Endothelial cell of umbilical vein (primary cell): ENCODE results near the gene GFPT1. TPM values are rescaled to one million over a fixed set of nuclear protein-coding genes. Genes with fewer than 3 reads are reported as not detected.

Experiments used
- BruUV-seq: library from RNA; stranded (reverse); fragments of 400-500 nt; replicated peaks from 2 replicates; lab custom pipeline; 2021; lab: Mats Ljungman, UMichigan
- CTCF ChIA-PET: fragments of 300-600, 350-600 bp; sonication (Branson Sonifier 250); formaldehyde crosslinking; loops from one replicate; lab custom pipeline; 2021; ENCODE audit warnings: antibody characterized with exemption, inconsistent platforms; lab: Charles Lee
- POLR2A ChIA-PET: fragments of 300-600, 350-600 bp; sonication (Branson Sonifier 250); formaldehyde crosslinking; loops from one replicate; lab custom pipeline; 2021; ENCODE audit warnings: antibody characterized with exemption, inconsistent platforms; lab: Charles Lee
- DNase-seq: peaks from one replicate; pipeline ENCODE4 v3.0.0-alpha.2; 2011; ENCODE audit warnings: low read depth, low spot score
- FAIRE-seq: peaks from 2 replicates; lab custom pipeline; 2011; peaks lifted over from hg19 to GRCh38; lab: Jason Lieb, UNC
- H2AFZ ChIP-seq: 2 replicates; pipeline ENCODE4 v1.6.0; 2012; ENCODE audit warnings: low read depth, low read length, control low read depth, inconsistent platforms
- H3K27ac ChIP-seq: 2 replicates; pipeline ENCODE4 v1.5.1; 2011; ENCODE audit warnings: low read depth, mild to moderate bottlenecking, control low read depth, low read length, moderate library complexity; ENCODE audit not compliant: insufficient read depth
- H3K27me3 ChIP-seq, 2 experiments: 2 replicates each; pipeline versions ENCODE4 v1.6.0 to v1.6.1; 2011; ENCODE audit warnings: low read length in 2 of 2, mixed read lengths in 1 of 2; ENCODE audit not compliant: control insufficient read depth in 2 of 2, insufficient read depth in 2 of 2
- H3K36me3 ChIP-seq, 2 experiments: 2 replicates in 1 of 2; 3 replicates in 1 of 2; pipeline ENCODE4 v1.5.1; 2011; ENCODE audit warnings: low read length in 2 of 2, mild to moderate bottlenecking in 1 of 2, moderate library complexity in 1 of 2; ENCODE audit not compliant: control insufficient read depth in 2 of 2, insufficient read depth in 2 of 2; ENCODE audit errors: extremely low read depth in 1 of 2
- H3K4me1 ChIP-seq: 3 replicates; pipeline ENCODE4 v1.5.1; 2011; ENCODE audit warnings: mild to moderate bottlenecking, low read length; ENCODE audit not compliant: control insufficient read depth, insufficient read depth; ENCODE audit errors: extremely low read depth
- H3K4me2 ChIP-seq: 2 replicates; pipeline ENCODE4 v1.6.1; 2011; ENCODE audit warnings: low read length, control low read depth, mixed read lengths; ENCODE audit not compliant: insufficient read depth
- H3K4me3 ChIP-seq, 3 experiments: fragments of 200-600 bp in 1 of 3; sonication (generic), shearing (Covaris generic) in 1 of 3; replicated peaks in 1 of 3; 2 replicates each; pipeline ENCODE4 v1.5.1; 2011 to 2016; ENCODE audit warnings: control low read depth in 3 of 3, low read length in 3 of 3, mild to moderate bottlenecking in 2 of 3, inconsistent platforms in 1 of 3, low read depth in 1 of 3, moderate library complexity in 1 of 3; ENCODE audit not compliant: insufficient read depth in 1 of 3
- H3K79me2 ChIP-seq: 2 replicates; pipeline ENCODE4 v1.6.0; 2012; ENCODE audit warnings: low read length, inconsistent platforms; ENCODE audit not compliant: control insufficient read depth, insufficient read depth
- H3K9ac ChIP-seq: replicated peaks from 2 replicates; pipeline ENCODE3; 2011; ENCODE audit warnings: low read length, control low read depth; ENCODE audit not compliant: insufficient read depth; ENCODE audit errors: extremely low read depth
- H3K9me1 ChIP-seq: replicated peaks from 3 replicates; pipeline ENCODE4 v1.6.0; 2011; ENCODE audit warnings: mild to moderate bottlenecking, low read length; ENCODE audit not compliant: control insufficient read depth, insufficient read depth; ENCODE audit errors: extremely low read depth
- H3K9me3 ChIP-seq: replicated peaks from 2 replicates; pipeline ENCODE4 v1.5.1; 2012; ENCODE audit warnings: low read length, inconsistent platforms; ENCODE audit not compliant: control insufficient read depth, insufficient read depth
- H4K20me1 ChIP-seq: replicated peaks from 2 replicates; pipeline ENCODE3; 2011; ENCODE audit warnings: mild to moderate bottlenecking, low read length; ENCODE audit not compliant: control insufficient read depth, insufficient read depth; ENCODE audit errors: extremely low read depth
- EZH2 ChIP-seq: IDR thresholded peaks from 2 replicates; pipeline ENCODE4 v1.6.1; 2012; ENCODE audit warnings: borderline replicate concordance, low read depth, mild to moderate bottlenecking, moderate library complexity, low read length, inconsistent platforms; ENCODE audit not compliant: severe bottlenecking
- FOS ChIP-seq: IDR thresholded peaks from 2 replicates; pipeline ENCODE4 v1.6.1; 2011; ENCODE audit warnings: mild to moderate bottlenecking, low read length, moderate library complexity, borderline replicate concordance; ENCODE audit not compliant: insufficient read depth
- GATA2 ChIP-seq: IDR thresholded peaks from 2 replicates; pipeline ENCODE4 v1.7.0; 2011; ENCODE audit warnings: low read depth, mild to moderate bottlenecking, moderate library complexity, mixed read lengths, low read length; ENCODE audit not compliant: insufficient read length, insufficient read depth
- JUN ChIP-seq: IDR thresholded peaks from 2 replicates; pipeline ENCODE4 v1.6.1; 2011; ENCODE audit warnings: borderline replicate concordance, low read depth; ENCODE audit not compliant: insufficient read length, insufficient read depth
- MYC ChIP-seq: IDR thresholded peaks from one replicate; pipeline ENCODE4 v1.6.1; 2011; ENCODE audit warnings: mild to moderate bottlenecking, low read depth, low read length
- POLR2A ChIP-seq: IDR thresholded peaks from 2 replicates; pipeline ENCODE4 v1.6.1; 2012; ENCODE audit warnings: low read depth, mild to moderate bottlenecking, control low read depth, low read length
- POLR2AphosphoS5 ChIP-seq: IDR thresholded peaks from 2 replicates; pipeline ENCODE4 v1.6.1; 2012; ENCODE audit warnings: low read depth, mild to moderate bottlenecking, control low read depth, low read length, moderate library complexity; ENCODE audit not compliant: insufficient read depth
- dilution Hi-C: fragments of 300-500 bp; cut with MboI; formaldehyde crosslinking; loops from one replicate; pipeline ENCODE4 v1.15.0; 2019; ENCODE audit warnings: low sequenced_read_pairs; ENCODE audit not compliant: extremely low pct_ligation_motif_present
- intact Hi-C: fragments of 100-400 bp; cut with micrococcal nuclease; formaldehyde crosslinking; loops from one replicate; pipeline ENCODE4 v1.10.0; 2022
- polyA plus RNA-seq, 4 experiments: library from polyadenylated mRNA; depleted of rRNA in 3 of 4; stranded (reverse) in 3 of 4; unstranded in 1 of 4; fragments of >200 nt; gene quantifications; 2 replicates each; pipeline versions ENCODE4 v1.2.1 to v1.2.3, GENCODE V29; 2011 to 2012; ENCODE audit warnings: missing spikeins in 1 of 4
- total RNA-seq: library from RNA; stranded (reverse); gene quantifications from 2 replicates; pipeline ENCODE4 v1.2.3, GENCODE V29; 2021
- TF ChIP-seq, protein P1 (sequence below), 2 donors: IDR thresholded peaks; 1 replicate in 1 of 2; 2 replicates in 1 of 2; pipeline ENCODE4 v1.5.1; 2011; ENCODE audit warnings: low read length in 2 of 2, mild to moderate bottlenecking in 2 of 2, moderate library complexity in 2 of 2, control low read depth in 1 of 2, inconsistent platforms in 1 of 2, low read depth in 1 of 2; ENCODE audit not compliant: insufficient read depth in 1 of 2; ENCODE audit errors: extremely low read depth in 1 of 2
- TF ChIP-seq, protein P2 (sequence below): IDR thresholded peaks from 2 replicates; pipeline ENCODE4 v1.6.1; 2011; ENCODE audit not compliant: insufficient read depth, insufficient read length

GFPT1 gene
- total and polyA plus RNA-seq, 2 donors (not counting 3 experiments of a cell fraction or from before 2014, with no cell fraction given), result 8.8 to 38.7 TPM

DNA sequence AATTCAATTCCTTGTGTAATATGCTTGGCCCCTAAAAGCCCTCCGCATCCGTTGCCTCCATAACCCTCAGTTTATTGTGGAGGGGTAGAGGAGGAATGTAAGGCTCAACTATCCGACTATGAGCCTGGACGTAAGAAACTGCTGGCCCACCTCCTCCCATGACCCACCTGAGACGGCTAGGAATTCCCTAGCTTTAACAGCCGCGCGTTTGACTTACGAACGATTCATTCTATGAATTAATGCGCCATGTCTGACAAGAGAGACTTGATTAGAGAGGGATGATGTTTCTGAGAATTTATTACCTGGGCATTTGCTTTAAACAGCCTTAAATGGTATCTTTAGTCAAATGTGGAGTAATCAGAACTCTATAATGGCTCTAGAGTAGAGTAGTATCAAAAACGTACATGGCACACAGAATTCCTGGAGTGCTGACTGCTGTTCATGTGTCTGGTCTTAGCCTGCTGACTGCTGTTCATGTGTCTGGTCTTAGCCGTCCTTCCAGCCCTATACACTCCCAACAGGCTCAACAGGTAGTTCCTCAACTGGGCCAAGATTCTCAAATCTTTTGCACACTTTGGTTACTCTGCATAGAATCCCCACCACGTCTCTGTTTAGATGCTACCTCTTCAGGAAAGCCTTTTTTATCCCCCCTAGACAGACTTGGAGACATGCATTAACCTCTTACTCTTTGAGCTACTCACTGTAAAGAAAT, 899 bp upstream of the GFPT1 start:
- peaks cover 15% of the 10 kb centered on the region for H3K4me1 ChIP-seq
- ChIA-PET CTCF (interaction anchor here (3.1 kb wide), 1 partner anchor 12 kb away, joined by 16 read pairs; no protein-coding TSS in a partner anchor), POLR2A (interaction anchor here (0.7 kb wide), 1 partner anchor 72 kb away, joined by 3 read pairs; no protein-coding TSS in a partner anchor)
- H3K9me1 ChIP-seq, result no peaks in the 10 kb centered on the region
- no peak for FAIRE-seq
- peak overlapping the region; percentile 56 to 69 (median 66) for H3K4me3 ChIP-seq
- no peak for TF ChIP-seq GATA2
- no peak for TF ChIP-seq FOS
- TF ChIP-seq MYC, result no peak
- TF ChIP-seq, protein P1, sequence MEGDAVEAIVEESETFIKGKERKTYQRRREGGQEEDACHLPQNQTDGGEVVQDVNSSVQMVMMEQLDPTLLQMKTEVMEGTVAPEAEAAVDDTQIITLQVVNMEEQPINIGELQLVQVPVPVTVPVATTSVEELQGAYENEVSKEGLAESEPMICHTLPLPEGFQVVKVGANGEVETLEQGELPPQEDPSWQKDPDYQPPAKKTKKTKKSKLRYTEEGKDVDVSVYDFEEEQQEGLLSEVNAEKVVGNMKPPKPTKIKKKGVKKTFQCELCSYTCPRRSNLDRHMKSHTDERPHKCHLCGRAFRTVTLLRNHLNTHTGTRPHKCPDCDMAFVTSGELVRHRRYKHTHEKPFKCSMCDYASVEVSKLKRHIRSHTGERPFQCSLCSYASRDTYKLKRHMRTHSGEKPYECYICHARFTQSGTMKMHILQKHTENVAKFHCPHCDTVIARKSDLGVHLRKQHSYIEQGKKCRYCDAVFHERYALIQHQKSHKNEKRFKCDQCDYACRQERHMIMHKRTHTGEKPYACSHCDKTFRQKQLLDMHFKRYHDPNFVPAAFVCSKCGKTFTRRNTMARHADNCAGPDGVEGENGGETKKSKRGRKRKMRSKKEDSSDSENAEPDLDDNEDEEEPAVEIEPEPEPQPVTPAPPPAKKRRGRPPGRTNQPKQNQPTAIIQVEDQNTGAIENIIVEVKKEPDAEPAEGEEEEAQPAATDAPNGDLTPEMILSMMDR (IDR thresholded peaks at IDR 0.05; ENCODE audit: extremely low read depth in 1 of 2, insufficient read depth in 1 of 2, low read depth in 1 of 2, low read length in 2 of 2), result no peak
- TF ChIP-seq, protein P2, sequence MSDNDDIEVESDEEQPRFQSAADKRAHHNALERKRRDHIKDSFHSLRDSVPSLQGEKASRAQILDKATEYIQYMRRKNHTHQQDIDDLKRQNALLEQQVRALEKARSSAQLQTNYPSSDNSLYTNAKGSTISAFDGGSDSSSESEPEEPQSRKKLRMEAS, result no peak
- no peak for TF ChIP-seq EZH2
- TF ChIP-seq JUN, result no peak
- no peak for TF ChIP-seq POLR2A
- no peak for TF ChIP-seq POLR2AphosphoS5
- no peaks in the 10 kb centered on the region for H3K27me3 ChIP-seq
- peak overlapping the region; percentile 86 for H3K9ac ChIP-seq
- intact Hi-C loops, result loop anchor here (2.0 kb wide), 1 partner anchor 49 kb away; the partner anchor contains the start of gene NFU1
- dilution Hi-C loops, result no loop called here
- peak overlapping the region; percentile 84 for H2AFZ ChIP-seq
- H3K4me2 ChIP-seq, result peak overlapping the region; percentile 69
- TSS peak; percentile 85 for BruUV-seq
- no peaks in the 10 kb centered on the region for H3K36me3 ChIP-seq
- H3K27ac ChIP-seq, result peak overlapping the region; percentile 44
- no peaks in the 10 kb centered on the region for H3K9me3 ChIP-seq
- no peaks in the 10 kb centered on the region for H4K20me1 ChIP-seq
- DNase-seq, result peak; percentile 9
- H3K79me2 ChIP-seq, result peaks cover 39% of the 10 kb centered on the region
